A172 (cell line): Measurements from ENCODE around the gene CASP5. TPM values are rescaled to one million over a fixed set of nuclear protein-coding genes. Genes with fewer than 3 reads are reported as not detected.
"Not testable (repeated sequence)": the region's sequence is repeated elsewhere in the genome, so short reads cannot be mapped to it uniquely, and the experiment has no call there.

Source experiments
- DNase-seq: peaks from one replicate; pipeline ENCODE4 v3.0.0-alpha.2; 2015; ENCODE audit warnings: low spot score
- total RNA-seq: library from RNA; depleted of rRNA; stranded (reverse); fragments of >200 nt; shearing (Covaris generic); gene quantifications from 2 replicates; pipeline ENCODE4 v1.2.3, GENCODE V29; 2014

The CASP5 gene
- total RNA-seq, 1 experiment from 2014 or later = not detected

GRCh38 chr11:105033781-105034180 is 10.8 kb upstream of the CASP5 start:
- DNase-seq = no peak

GRCh38 chr11:105033343-105033742 is 10.4 kb upstream of the CASP5 start:
- DNase-seq = no peak

- no peak for DNase-seq
Measured at GRCh38 chr11:105032495-105032894, 9.5 kb upstream of the CASP5 start.

GRCh38 chr11:105027678-105028077 is 4.7 kb upstream of the CASP5 start:
- DNase-seq = no peak

- DNase-seq = no peak
Measured at GRCh38 chr11:105024394-105024793, 1.4 kb upstream of the CASP5 start.

- no peak for DNase-seq
Measured at GRCh38 chr11:105022527-105022926, 441 bp downstream of the CASP5 start.

GRCh38 chr11:105007463-105007862 is 15.5 kb downstream of the CASP5 start:
- DNase-seq = no peak

- DNase-seq = no peak
Measured at GRCh38 chr11:105005451-105005845, 17.5 kb downstream of the CASP5 start.

- DNase-seq = no peak
Measured at GRCh38 chr11:105004021-105004420, 18.9 kb downstream of the CASP5 start.

- DNase-seq = no peak
Measured at GRCh38 chr11:105003151-105003550, 19.8 kb downstream of the CASP5 start.

GRCh38 chr11:105000797-105001196 is 22.2 kb downstream of the CASP5 start:
- no peak for DNase-seq

- DNase-seq = peak; percentile 54
Measured at GRCh38 chr11:105000167-105000566, 22.8 kb downstream of the CASP5 start.

- DNase-seq = no peak
Measured at GRCh38 chr11:104999721-105000120, 23.2 kb downstream of the CASP5 start.

- DNase-seq = peak; percentile 35
Measured at GRCh38 chr11:104997288-104997687, 25.7 kb downstream of the CASP5 start.

GRCh38 chr11:104995001-104995408 is 28.0 kb downstream of the CASP5 start:
- no peak for DNase-seq

GRCh38 chr11:104992781-104993180 is 30.2 kb downstream of the CASP5 start:
- no peak for DNase-seq

GRCh38 chr11:104991994-104992393 is 31.0 kb downstream of the CASP5 start:
- DNase-seq = no peak

- no peak for DNase-seq
Measured at GRCh38 chr11:104984808-104985207, 38.2 kb downstream of the CASP5 start.

GRCh38 chr11:104979839-104980238 is 43.1 kb downstream of the CASP5 start:
- no peak for DNase-seq

GRCh38 chr11:104973616-104974015 is 49.4 kb downstream of the CASP5 start:
- DNase-seq = no peak

- DNase-seq = not testable (repeated sequence)
Measured at GRCh38 chr11:104972924-104973323, 50.0 kb downstream of the CASP5 start.

GRCh38 chr11:104970756-104971155 is 52.2 kb downstream of the CASP5 start:
- DNase-seq = no peak

- DNase-seq = peak; percentile 53
Measured at GRCh38 chr11:104968856-104969776, 53.9 kb downstream of the CASP5 start.
